ENCODE measurements around the gene ATP6V0C. TPM values are rescaled to one million over a fixed set of nuclear protein-coding genes. Genes with fewer than 3 reads are reported as not detected.
A peak's percentile ranks its signal among the peaks of the same experiment; 100 is the strongest.

The ATP6V0C gene
- total and polyA plus RNA-seq, 2 of the 13 experiments (the other 11 are each of a cell fraction or from before 2014, with no cell fraction given): 10.4 to 20.1 TPM

DNA sequence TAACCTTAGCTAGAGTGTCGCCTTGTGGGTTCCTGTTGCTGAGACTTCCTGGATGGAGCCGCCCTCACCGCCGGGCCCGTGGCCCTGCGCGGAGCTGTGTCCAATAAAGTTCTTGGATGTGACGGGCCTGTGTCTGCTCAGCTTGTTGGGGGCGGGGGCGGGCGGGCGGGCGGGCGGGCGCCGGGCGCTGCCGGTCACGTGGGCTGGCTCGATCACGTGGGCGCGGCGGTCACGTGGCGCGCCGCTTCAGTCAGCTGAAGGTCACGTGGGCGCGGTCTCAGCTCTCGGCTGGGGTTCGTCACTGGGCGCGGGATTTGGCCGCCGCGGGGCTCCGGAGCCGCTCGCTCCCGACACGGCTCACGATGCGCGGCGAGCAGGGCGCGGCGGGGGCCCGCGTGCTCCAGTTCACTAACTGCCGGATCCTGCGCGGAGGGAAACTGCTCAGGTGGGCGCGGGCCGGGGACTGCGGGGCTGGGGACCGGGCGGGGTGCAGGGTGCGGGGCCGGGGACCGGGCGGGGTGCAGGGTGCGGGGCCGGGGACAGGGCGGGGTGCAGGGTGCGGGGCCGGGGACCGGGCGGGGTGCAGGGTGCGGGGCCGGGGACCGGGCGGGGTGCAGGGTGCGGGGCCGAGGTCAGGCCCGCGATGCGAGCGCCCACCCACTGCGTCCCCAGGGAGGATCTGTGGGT lies 6.5 kb downstream of the ATP6V0C start, which contains the start of gene AMDHD2 (continued):
- TF ChIP-seq FOXO1 (CRISPR knock-in tag; IDR thresholded peaks at IDR 0.05) (0 out of 2 replicates have a peak, but pooled peaks have one; percentile 52), THAP11 (CRISPR knock-in tag; IDR thresholded peaks at IDR 0.05) (peak; percentile 76), YY1 (IDR thresholded peaks at IDR 0.05; ENCODE audit: insufficient read depth, insufficient replicate concordance, low read depth, low read length) (peak; percentile 62), TAF1 (CRISPR knock-in tag; IDR thresholded peaks at IDR 0.05) (peak; percentile 28; the same call in 1 of the 2 replicates), ZNF709 (CRISPR knock-in tag; IDR thresholded peaks at IDR 0.05) (peak; percentile 5; the same call in 1 of the 2 replicates), JDP2 (CRISPR knock-in tag; IDR thresholded peaks at IDR 0.05; ENCODE audit: borderline replicate concordance) (no peak), HDAC2 (CRISPR knock-in tag; IDR thresholded peaks at IDR 0.05) (0 out of 2 replicates have a peak, but pooled peaks have one; percentile 34), ZNF446 (CRISPR knock-in tag; IDR thresholded peaks at IDR 0.05) (no peak), MBD4 (IDR thresholded peaks at IDR 0.05; ENCODE audit: borderline replicate concordance, low read length) (no peak), AGO2 (optimal IDR thresholded peaks at IDR 0.05; ENCODE audit: low read depth, low read length) (peak; percentile 97), PCBP2 (optimal IDR thresholded peaks at IDR 0.05; ENCODE audit: low read depth, low read length, poor library complexity, severe bottlenecking) (no peak), NRL (CRISPR knock-in tag; IDR thresholded peaks at IDR 0.05; ENCODE audit: borderline replicate concordance) (no peak), RBFOX2 (IDR thresholded peaks at IDR 0.05; ENCODE audit: low read depth, low read length) (peak; percentile 91)
- TF ChIP-seq, protein P1, sequence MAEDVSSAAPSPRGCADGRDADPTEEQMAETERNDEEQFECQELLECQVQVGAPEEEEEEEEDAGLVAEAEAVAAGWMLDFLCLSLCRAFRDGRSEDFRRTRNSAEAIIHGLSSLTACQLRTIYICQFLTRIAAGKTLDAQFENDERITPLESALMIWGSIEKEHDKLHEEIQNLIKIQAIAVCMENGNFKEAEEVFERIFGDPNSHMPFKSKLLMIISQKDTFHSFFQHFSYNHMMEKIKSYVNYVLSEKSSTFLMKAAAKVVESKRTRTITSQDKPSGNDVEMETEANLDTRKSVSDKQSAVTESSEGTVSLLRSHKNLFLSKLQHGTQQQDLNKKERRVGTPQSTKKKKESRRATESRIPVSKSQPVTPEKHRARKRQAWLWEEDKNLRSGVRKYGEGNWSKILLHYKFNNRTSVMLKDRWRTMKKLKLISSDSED (CRISPR knock-in tag; IDR thresholded peaks at IDR 0.05): no peak
- TF ChIP-seq, protein P2, sequence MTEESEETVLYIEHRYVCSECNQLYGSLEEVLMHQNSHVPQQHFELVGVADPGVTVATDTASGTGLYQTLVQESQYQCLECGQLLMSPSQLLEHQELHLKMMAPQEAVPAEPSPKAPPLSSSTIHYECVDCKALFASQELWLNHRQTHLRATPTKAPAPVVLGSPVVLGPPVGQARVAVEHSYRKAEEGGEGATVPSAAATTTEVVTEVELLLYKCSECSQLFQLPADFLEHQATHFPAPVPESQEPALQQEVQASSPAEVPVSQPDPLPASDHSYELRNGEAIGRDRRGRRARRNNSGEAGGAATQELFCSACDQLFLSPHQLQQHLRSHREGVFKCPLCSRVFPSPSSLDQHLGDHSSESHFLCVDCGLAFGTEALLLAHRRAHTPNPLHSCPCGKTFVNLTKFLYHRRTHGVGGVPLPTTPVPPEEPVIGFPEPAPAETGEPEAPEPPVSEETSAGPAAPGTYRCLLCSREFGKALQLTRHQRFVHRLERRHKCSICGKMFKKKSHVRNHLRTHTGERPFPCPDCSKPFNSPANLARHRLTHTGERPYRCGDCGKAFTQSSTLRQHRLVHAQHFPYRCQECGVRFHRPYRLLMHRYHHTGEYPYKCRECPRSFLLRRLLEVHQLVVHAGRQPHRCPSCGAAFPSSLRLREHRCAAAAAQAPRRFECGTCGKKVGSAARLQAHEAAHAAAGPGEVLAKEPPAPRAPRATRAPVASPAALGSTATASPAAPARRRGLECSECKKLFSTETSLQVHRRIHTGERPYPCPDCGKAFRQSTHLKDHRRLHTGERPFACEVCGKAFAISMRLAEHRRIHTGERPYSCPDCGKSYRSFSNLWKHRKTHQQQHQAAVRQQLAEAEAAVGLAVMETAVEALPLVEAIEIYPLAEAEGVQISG (CRISPR knock-in tag; IDR thresholded peaks at IDR 0.05): peak; percentile 91
- TF ChIP-seq, protein P3, sequence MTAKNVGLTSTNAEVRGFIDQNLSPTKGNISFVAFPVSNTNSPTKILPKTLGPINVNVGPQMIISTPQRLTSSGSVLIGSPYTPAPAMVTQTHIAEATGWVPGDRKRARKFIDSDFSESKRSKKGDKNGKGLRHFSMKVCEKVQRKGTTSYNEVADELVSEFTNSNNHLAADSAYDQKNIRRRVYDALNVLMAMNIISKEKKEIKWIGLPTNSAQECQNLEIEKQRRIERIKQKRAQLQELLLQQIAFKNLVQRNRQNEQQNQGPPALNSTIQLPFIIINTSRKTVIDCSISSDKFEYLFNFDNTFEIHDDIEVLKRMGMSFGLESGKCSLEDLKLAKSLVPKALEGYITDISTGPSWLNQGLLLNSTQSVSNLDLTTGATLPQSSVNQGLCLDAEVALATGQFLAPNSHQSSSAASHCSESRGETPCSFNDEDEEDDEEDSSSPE (CRISPR knock-in tag; IDR thresholded peaks at IDR 0.05): peak; percentile 72
- TF ChIP-seq, protein P4, sequence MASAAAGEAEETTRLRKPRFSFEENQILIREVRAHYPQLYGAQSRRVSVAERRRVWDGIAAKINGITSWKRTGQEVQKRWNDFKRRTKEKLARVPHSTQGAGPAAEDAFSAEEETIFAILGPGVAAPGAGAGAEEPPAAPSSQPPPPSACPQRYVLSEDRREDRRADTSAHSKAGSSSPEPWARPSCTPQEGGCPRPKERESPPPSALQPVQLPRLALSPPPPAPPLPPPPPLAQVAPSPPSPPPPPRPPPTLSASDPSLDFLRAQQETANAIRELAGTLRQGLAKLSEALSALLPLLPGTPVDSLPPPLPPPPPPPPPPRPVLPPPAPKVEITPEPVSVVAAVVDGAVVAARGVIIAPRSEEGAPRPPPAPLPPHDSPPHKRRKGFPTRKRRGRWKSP (CRISPR knock-in tag; IDR thresholded peaks at IDR 0.05): no peak
- TF ChIP-seq, protein P5, sequence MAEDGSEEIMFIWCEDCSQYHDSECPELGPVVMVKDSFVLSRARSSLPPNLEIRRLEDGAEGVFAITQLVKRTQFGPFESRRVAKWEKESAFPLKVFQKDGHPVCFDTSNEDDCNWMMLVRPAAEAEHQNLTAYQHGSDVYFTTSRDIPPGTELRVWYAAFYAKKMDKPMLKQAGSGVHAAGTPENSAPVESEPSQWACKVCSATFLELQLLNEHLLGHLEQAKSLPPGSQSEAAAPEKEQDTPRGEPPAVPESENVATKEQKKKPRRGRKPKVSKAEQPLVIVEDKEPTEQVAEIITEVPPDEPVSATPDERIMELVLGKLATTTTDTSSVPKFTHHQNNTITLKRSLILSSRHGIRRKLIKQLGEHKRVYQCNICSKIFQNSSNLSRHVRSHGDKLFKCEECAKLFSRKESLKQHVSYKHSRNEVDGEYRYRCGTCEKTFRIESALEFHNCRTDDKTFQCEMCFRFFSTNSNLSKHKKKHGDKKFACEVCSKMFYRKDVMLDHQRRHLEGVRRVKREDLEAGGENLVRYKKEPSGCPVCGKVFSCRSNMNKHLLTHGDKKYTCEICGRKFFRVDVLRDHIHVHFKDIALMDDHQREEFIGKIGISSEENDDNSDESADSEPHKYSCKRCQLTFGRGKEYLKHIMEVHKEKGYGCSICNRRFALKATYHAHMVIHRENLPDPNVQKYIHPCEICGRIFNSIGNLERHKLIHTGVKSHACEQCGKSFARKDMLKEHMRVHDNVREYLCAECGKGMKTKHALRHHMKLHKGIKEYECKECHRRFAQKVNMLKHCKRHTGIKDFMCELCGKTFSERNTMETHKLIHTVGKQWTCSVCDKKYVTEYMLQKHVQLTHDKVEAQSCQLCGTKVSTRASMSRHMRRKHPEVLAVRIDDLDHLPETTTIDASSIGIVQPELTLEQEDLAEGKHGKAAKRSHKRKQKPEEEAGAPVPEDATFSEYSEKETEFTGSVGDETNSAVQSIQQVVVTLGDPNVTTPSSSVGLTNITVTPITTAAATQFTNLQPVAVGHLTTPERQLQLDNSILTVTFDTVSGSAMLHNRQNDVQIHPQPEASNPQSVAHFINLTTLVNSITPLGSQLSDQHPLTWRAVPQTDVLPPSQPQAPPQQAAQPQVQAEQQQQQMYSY (CRISPR knock-in tag; IDR thresholded peaks at IDR 0.05): no peak
- TF ChIP-seq, protein P6, sequence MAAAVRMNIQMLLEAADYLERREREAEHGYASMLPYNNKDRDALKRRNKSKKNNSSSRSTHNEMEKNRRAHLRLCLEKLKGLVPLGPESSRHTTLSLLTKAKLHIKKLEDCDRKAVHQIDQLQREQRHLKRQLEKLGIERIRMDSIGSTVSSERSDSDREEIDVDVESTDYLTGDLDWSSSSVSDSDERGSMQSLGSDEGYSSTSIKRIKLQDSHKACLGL (CRISPR knock-in tag; IDR thresholded peaks at IDR 0.05): no peak
